ENCODE results near the gene CCDC57. TPM values are rescaled to one million over a fixed set of nuclear protein-coding genes. Genes with fewer than 3 reads are reported as not detected.

Gene CCDC57
- total and polyA plus RNA-seq, 2 of the 8 experiments (the other 6 are each of a cell fraction or from before 2014, with no cell fraction given) = 8.4 to 12.9 TPM

GRCh38 chr17:82058855-82059249, 153.8 kb downstream of the CCDC57 start:
- ChIA-PET POLR2A (ENCODE audit: partially characterized antibody) (interaction anchor here (0.6 to 16.2 kb wide), 14 partner anchors 4 to 322 kb away, joined by 3 to 161 read pairs (median 9); partner anchors contain the start of genes DUS1L, GPS1, RAC3 and RFNG), CTCF (ENCODE audit: partially characterized antibody) (interaction anchor here (0.9 to 1.7 kb wide), 6 partner anchors 9 to 93 kb away, joined by 3 to 8 read pairs (median 4); partner anchors contain the start of gene DCXR)
- H3K4me3 ChIP-seq (ENCODE audit: extremely low read depth in 1 of 4, insufficient read depth in 2 of 4, low read depth in 3 of 4, low read length in 4 of 4) = no peak overlapping the region
- peaks cover 0 to 20% of the 10 kb centered on the region in 2 experiments for H4K20me1 ChIP-seq (replicated peaks in 1 of 2; ENCODE audit: control insufficient read depth in 1 of 2, insufficient read depth in 2 of 2, low read length in 2 of 2)
- DNase-seq (ENCODE audit: low read depth in 1 of 2, low spot score in 2 of 2) (no peak), FAIRE-seq (no peak)
- no peak overlapping the region for H3K14ac ChIP-seq (ENCODE audit: insufficient read length)
- H3K9me3 ChIP-seq (ENCODE audit: insufficient read depth in 2 of 2, low read depth in 1 of 2, low read length in 1 of 2) = no peaks in the 10 kb centered on the region
- H2AK5ac ChIP-seq (ENCODE audit: low read depth, low read length) = no peak overlapping the region
- H3K4me1 ChIP-seq (replicated peaks in 1 of 4; ENCODE audit: control insufficient read depth in 3 of 4, insufficient read depth in 4 of 4, low read length in 3 of 4) = no peaks in the 10 kb centered on the region
- H3K23me2 ChIP-seq (ENCODE audit: low read depth, low read length) = no peaks in the 10 kb centered on the region; the same call in 1 of the 2 replicates
- H2BK20ac ChIP-seq (ENCODE audit: low read length) = no peak overlapping the region
- H3K4ac ChIP-seq (replicated peaks; ENCODE audit: insufficient read length, low read depth, low read length) = no peak overlapping the region
- WGBS, 2 experiments (ENCODE audit: extremely low coverage in 1 of 2, insufficient coverage in 1 of 2, insufficient read length in 1 of 2, insufficient replicate concordance in 2 of 2, low coverage in 1 of 2, low lambda C conversion rate in 2 of 2, missing lambda C conversion rate in 1 of 2) = 90% methylated on average over 10 of the region's 10 CpGs; no CpG with 5 or more reads in 1 of the 2 experiments
- H3K56ac ChIP-seq (replicated peaks; ENCODE audit: insufficient read length, low read depth, low read length) = no peak overlapping the region
- no peaks in the 10 kb centered on the region for H3K79me2 ChIP-seq (ENCODE audit: control insufficient read depth in 1 of 2, insufficient read depth in 2 of 2, low read length in 2 of 2)
- H3K79me1 ChIP-seq (ENCODE audit: low read depth, low read length) = no peaks in the 10 kb centered on the region
- no peak overlapping the region for H2BK5ac ChIP-seq (ENCODE audit: low read depth, low read length)
- no peak overlapping the region for H2BK15ac ChIP-seq (ENCODE audit: low read length)
- H2BK12ac ChIP-seq (ENCODE audit: low read depth, low read length) = no peak overlapping the region
- H3K36me3 ChIP-seq (ENCODE audit: control insufficient read depth in 2 of 4, insufficient read depth in 4 of 4, low read length in 3 of 4) = peaks cover 15 to 43% (median 36%) of the 10 kb centered on the region in 4 experiments
- no peak overlapping the region for H4K91ac ChIP-seq (replicated peaks; ENCODE audit: insufficient read length, low read length)
- H4K5ac ChIP-seq (ENCODE audit: insufficient read length, low read depth, low read length) = no peak overlapping the region
- H2AFZ ChIP-seq (ENCODE audit: low read length) = no peak overlapping the region
- no peak overlapping the region for H3K27ac ChIP-seq (ENCODE audit: low read depth, low read length)
- no peak overlapping the region for H3K18ac ChIP-seq (ENCODE audit: extremely low read depth, low read length)
- no peak overlapping the region for H3K23ac ChIP-seq (ENCODE audit: insufficient read length)
- H3K9ac ChIP-seq (replicated peaks in 1 of 4; ENCODE audit: extremely low read depth in 1 of 4, low read depth in 3 of 4, low read length in 3 of 4) = no peak overlapping the region
- no peak overlapping the region for H3K4me2 ChIP-seq (ENCODE audit: insufficient read depth in 1 of 2, low read depth in 2 of 2, low read length in 2 of 2)
- no peaks in the 10 kb centered on the region for H3K27me3 ChIP-seq (replicated peaks in 1 of 4; ENCODE audit: control insufficient read depth in 3 of 4, extremely low read depth in 1 of 4, insufficient read depth in 3 of 4, low read length in 3 of 4)
- H2BK120ac ChIP-seq (replicated peaks; ENCODE audit: low read depth, low read length) = no peak overlapping the region
- H4K8ac ChIP-seq (ENCODE audit: extremely low read depth, insufficient read depth, low read length) = 0 out of 2 replicates have a peak overlapping the region, but pooled peaks have one; percentile 5
- TF ChIP-seq ATF2 (IDR thresholded peaks at IDR 0.05; ENCODE audit: low read length) (no peak), GABPA (IDR thresholded peaks at IDR 0.05; ENCODE audit: borderline replicate concordance, insufficient read depth, low read length) (no peak)
